A549 treated with GW870086 at 1 μM for 4 hours (cell line): Measurements from ENCODE around the gene SP140L. TPM values are rescaled to one million over a fixed set of nuclear protein-coding genes. Genes with fewer than 3 reads are reported as not detected.

Experiments used
- total RNA-seq: library from RNA; stranded (reverse); fragments of 200-300 nt; extraction: Qiagen RNA extraction; gene quantifications from 5 replicates; pipeline ENCODE4 v1.2.3, GENCODE V29; 2022; ENCODE audit warnings: low read depth

SP140L gene
- total RNA-seq = 2.4 to 4.3 TPM (median 3.5 TPM) in 5 replicates

GRCh38 chr2:230326453-230327417 is at the start of gene SP140L:
TSS of gene SP140L (plus strand) at chr2:230327193. CDS start at chr2:230327270, 77 bp downstream.

GRCh38 chr2:230416061-230416721 is 89.2 kb downstream of the SP140L start, which contains the start of gene SP100:
TSS of gene SP100 (plus strand) at chr2:230416201. CDS start at chr2:230416297, 96 bp downstream.

Other genes starting within 250 kb of the SP140L start
- gene SP110, start 107.2 kb upstream of the SP140L start, total RNA-seq = 6.0 to 7.7 TPM (median 7.4 TPM) in 5 replicates
- gene SP140, start 101.5 kb upstream of the SP140L start, total RNA-seq = 0.13 TPM in 1 of 5 replicates, not detected in the others
- 25.3 to 30.0 TPM (median 28.6 TPM) in 5 replicates for gene SP100, start 89.0 kb downstream of the SP140L start, total RNA-seq